Measurements from ENCODE around the gene GAGE12C.
"Not testable (repeated sequence)": the region's sequence is repeated elsewhere in the genome, so short reads cannot be mapped to it uniquely, and the experiment has no call there.

The GAGE12C gene, protein sequence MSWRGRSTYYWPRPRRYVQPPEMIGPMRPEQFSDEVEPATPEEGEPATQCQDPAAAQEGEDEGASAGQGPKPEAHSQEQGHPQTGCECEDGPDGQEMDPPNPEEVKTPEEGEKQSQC

DNA sequence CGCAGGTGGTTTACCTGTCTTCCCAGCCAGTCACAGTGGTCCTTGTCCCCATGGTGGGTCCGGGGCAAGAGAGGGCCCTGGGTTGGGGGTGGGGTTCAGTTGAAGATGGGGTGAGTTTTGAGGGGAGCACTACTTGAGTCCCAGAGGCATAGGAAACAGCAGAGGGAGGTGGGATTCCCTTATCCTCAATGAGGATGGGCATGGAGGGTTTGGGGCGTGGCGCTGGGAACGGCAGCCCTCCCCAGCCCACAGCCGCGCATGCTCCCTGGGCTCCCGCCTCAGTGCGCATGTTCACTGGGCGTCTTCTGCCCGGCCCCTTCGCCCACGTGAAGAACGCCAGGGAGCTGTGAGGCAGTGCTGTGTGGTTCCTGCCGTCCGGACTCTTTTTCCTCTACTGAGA, at the start of gene GAGE12C:
GAGE12C (plus strand) TSS at position 301 of the 400 bp plus-strand sequence. CDS start 1,155 bp downstream, outside the sequence.
- not testable (repeated sequence) for H3K27ac ChIP-seq (ENCODE audit: low read depth, low read length); H3K4me1 ChIP-seq (ENCODE audit: control insufficient read depth in 5 of 5, insufficient read depth in 5 of 5, low read length in 5 of 5); H3K36me3 ChIP-seq (ENCODE audit: control insufficient read depth in 5 of 5, insufficient read depth in 5 of 5, low read length in 5 of 5); H3K27me3 ChIP-seq (ENCODE audit: control insufficient read depth in 5 of 5, insufficient read depth in 4 of 5, low read length in 5 of 5); H3K9me3 ChIP-seq (ENCODE audit: control insufficient read depth in 5 of 5, low read length in 5 of 5); H3K4me3 ChIP-seq (ENCODE audit: low read depth in 1 of 5, low read length in 5 of 5); H3K9ac ChIP-seq (ENCODE audit: low read length in 5 of 5)

- H3K9me3 ChIP-seq (ENCODE audit: control insufficient read depth in 5 of 5, low read length in 5 of 5); H3K27ac ChIP-seq (ENCODE audit: low read depth, low read length); H3K27me3 ChIP-seq (ENCODE audit: control insufficient read depth in 5 of 5, insufficient read depth in 4 of 5, low read length in 5 of 5); H3K36me3 ChIP-seq (ENCODE audit: control insufficient read depth in 5 of 5, insufficient read depth in 5 of 5, low read length in 5 of 5); H3K4me1 ChIP-seq (ENCODE audit: control insufficient read depth in 5 of 5, insufficient read depth in 5 of 5, low read length in 5 of 5); H3K9ac ChIP-seq (ENCODE audit: low read length in 5 of 5); H3K4me3 ChIP-seq (ENCODE audit: low read depth in 1 of 5, low read length in 5 of 5): not testable (repeated sequence)
Observed at GRCh38 chrX:49541433-49541832, 9.5 kb downstream of the GAGE12C start, which contains the start of gene GAGE12D. Gene GAGE12D (plus strand): TSS chrX:49541733. CDS start chrX:49542888, 1,155 bp downstream.

DNA sequence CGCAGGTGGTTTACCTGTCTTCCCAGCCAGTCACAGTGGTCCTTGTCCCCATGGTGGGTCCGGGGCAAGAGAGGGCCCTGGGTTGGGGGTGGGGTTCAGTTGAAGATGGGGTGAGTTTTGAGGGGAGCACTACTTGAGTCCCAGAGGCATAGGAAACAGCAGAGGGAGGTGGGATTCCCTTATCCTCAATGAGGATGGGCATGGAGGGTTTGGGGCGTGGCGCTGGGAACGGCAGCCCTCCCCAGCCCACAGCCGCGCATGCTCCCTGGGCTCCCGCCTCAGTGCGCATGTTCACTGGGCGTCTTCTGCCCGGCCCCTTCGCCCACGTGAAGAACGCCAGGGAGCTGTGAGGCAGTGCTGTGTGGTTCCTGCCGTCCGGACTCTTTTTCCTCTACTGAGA, 19.0 kb downstream of the GAGE12C start, which contains the start of gene GAGE12E:
GAGE12E (plus strand) TSS at position 301 of the 400 bp plus-strand sequence. CDS start 1,155 bp downstream, outside the sequence.
- not testable (repeated sequence) for H3K4me3 ChIP-seq (ENCODE audit: low read depth in 1 of 5, low read length in 5 of 5); H3K9ac ChIP-seq (ENCODE audit: low read length in 5 of 5); H3K36me3 ChIP-seq (ENCODE audit: control insufficient read depth in 5 of 5, insufficient read depth in 5 of 5, low read length in 5 of 5); H3K27me3 ChIP-seq (ENCODE audit: control insufficient read depth in 5 of 5, insufficient read depth in 4 of 5, low read length in 5 of 5); H3K27ac ChIP-seq (ENCODE audit: low read depth, low read length); H3K4me1 ChIP-seq (ENCODE audit: control insufficient read depth in 5 of 5, insufficient read depth in 5 of 5, low read length in 5 of 5); H3K9me3 ChIP-seq (ENCODE audit: control insufficient read depth in 5 of 5, low read length in 5 of 5)

DNA sequence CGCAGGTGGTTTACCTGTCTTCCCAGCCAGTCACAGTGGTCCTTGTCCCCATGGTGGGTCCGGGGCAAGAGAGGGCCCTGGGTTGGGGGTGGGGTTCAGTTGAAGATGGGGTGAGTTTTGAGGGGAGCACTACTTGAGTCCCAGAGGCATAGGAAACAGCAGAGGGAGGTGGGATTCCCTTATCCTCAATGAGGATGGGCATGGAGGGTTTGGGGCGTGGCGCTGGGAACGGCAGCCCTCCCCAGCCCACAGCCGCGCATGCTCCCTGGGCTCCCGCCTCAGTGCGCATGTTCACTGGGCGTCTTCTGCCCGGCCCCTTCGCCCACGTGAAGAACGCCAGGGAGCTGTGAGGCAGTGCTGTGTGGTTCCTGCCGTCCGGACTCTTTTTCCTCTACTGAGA, 28.6 kb downstream of the GAGE12C start, which contains the start of gene GAGE12F:
GAGE12F (plus strand) TSS at position 301 of the 400 bp plus-strand sequence. CDS start 1,155 bp downstream, outside the sequence.
- H3K36me3 ChIP-seq (ENCODE audit: control insufficient read depth in 5 of 5, insufficient read depth in 5 of 5, low read length in 5 of 5); H3K27ac ChIP-seq (ENCODE audit: low read depth, low read length); H3K27me3 ChIP-seq (ENCODE audit: control insufficient read depth in 5 of 5, insufficient read depth in 4 of 5, low read length in 5 of 5); H3K4me1 ChIP-seq (ENCODE audit: control insufficient read depth in 5 of 5, insufficient read depth in 5 of 5, low read length in 5 of 5); H3K9me3 ChIP-seq (ENCODE audit: control insufficient read depth in 5 of 5, low read length in 5 of 5); H3K4me3 ChIP-seq (ENCODE audit: low read depth in 1 of 5, low read length in 5 of 5); H3K9ac ChIP-seq (ENCODE audit: low read length in 5 of 5): not testable (repeated sequence)

DNA sequence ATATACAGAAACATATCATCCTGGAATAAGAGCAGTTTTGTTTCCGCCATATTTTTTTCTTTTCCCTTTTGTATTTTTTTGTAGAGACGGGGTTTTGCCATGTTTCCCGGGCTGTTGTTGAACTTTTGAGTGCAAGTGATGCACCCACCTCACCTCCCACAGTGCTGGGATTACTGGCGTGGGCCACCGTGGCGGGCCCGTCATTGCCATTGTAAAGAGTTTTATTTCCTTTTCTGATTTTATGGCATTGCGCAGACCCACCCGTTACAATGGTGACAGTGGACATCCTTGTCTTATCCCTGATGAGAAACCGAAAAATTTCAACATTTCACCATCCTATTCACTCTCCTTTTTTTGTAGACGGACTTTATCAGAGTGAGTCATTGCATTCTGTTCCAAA, 36.8 kb downstream of the GAGE12C start:
- H3K27ac ChIP-seq (ENCODE audit: low read depth, low read length); H3K9me3 ChIP-seq (ENCODE audit: control insufficient read depth in 5 of 5, low read length in 5 of 5); H3K4me1 ChIP-seq (ENCODE audit: control insufficient read depth in 5 of 5, insufficient read depth in 5 of 5, low read length in 5 of 5); H3K9ac ChIP-seq (ENCODE audit: low read length in 5 of 5); H3K36me3 ChIP-seq (ENCODE audit: control insufficient read depth in 5 of 5, insufficient read depth in 5 of 5, low read length in 5 of 5); H3K4me3 ChIP-seq (ENCODE audit: low read depth in 1 of 5, low read length in 5 of 5); H3K27me3 ChIP-seq (ENCODE audit: control insufficient read depth in 5 of 5, insufficient read depth in 4 of 5, low read length in 5 of 5): not testable (repeated sequence)

DNA sequence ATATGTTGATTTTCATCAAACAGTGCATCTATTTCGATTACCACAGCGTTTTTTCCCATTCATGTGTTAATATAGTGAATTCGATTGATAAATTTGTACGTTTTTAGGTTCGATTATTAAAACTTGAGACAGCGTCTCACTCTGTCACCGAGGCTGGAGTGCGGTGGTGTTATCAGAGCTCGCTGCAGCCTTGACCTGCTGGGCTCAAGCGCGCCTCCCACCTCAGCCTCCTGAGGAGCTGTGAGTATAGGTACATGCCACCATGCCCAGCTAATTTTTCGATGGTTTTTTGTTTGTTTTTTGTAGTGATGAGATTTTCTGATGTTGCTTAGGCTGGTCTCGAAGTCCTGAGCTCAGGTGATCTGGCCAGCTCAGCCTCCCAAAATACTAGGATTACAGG, 37.2 kb downstream of the GAGE12C start:
- not testable (repeated sequence) for H3K4me3 ChIP-seq (ENCODE audit: low read depth in 1 of 5, low read length in 5 of 5); H3K27ac ChIP-seq (ENCODE audit: low read depth, low read length); H3K27me3 ChIP-seq (ENCODE audit: control insufficient read depth in 5 of 5, insufficient read depth in 4 of 5, low read length in 5 of 5); H3K36me3 ChIP-seq (ENCODE audit: control insufficient read depth in 5 of 5, insufficient read depth in 5 of 5, low read length in 5 of 5); H3K9me3 ChIP-seq (ENCODE audit: control insufficient read depth in 5 of 5, low read length in 5 of 5); H3K9ac ChIP-seq (ENCODE audit: low read length in 5 of 5); H3K4me1 ChIP-seq (ENCODE audit: control insufficient read depth in 5 of 5, insufficient read depth in 5 of 5, low read length in 5 of 5)

- H3K36me3 ChIP-seq (ENCODE audit: control insufficient read depth in 5 of 5, insufficient read depth in 5 of 5, low read length in 5 of 5); H3K9ac ChIP-seq (ENCODE audit: low read length in 5 of 5); H3K4me3 ChIP-seq (ENCODE audit: low read depth in 1 of 5, low read length in 5 of 5); H3K27ac ChIP-seq (ENCODE audit: low read depth, low read length); H3K4me1 ChIP-seq (ENCODE audit: control insufficient read depth in 5 of 5, insufficient read depth in 5 of 5, low read length in 5 of 5); H3K27me3 ChIP-seq (ENCODE audit: control insufficient read depth in 5 of 5, insufficient read depth in 4 of 5, low read length in 5 of 5); H3K9me3 ChIP-seq (ENCODE audit: control insufficient read depth in 5 of 5, low read length in 5 of 5): not testable (repeated sequence)
Observed at GRCh38 chrX:49570100-49570499, 38.1 kb downstream of the GAGE12C start, which contains the start of gene GAGE12G. Gene GAGE12G (plus strand): TSS chrX:49570400. CDS start chrX:49571555, 1,155 bp downstream.

DNA sequence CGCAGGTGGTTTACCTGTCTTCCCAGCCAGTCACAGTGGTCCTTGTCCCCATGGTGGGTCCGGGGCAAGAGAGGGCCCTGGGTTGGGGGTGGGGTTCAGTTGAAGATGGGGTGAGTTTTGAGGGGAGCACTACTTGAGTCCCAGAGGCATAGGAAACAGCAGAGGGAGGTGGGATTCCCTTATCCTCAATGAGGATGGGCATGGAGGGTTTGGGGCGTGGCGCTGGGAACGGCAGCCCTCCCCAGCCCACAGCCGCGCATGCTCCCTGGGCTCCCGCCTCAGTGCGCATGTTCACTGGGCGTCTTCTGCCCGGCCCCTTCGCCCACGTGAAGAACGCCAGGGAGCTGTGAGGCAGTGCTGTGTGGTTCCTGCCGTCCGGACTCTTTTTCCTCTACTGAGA, 47.7 kb downstream of the GAGE12C start, which contains the start of gene GAGE12H:
GAGE12H (plus strand) TSS at position 301 of the 400 bp plus-strand sequence. CDS start 1,155 bp downstream, outside the sequence.
- not testable (repeated sequence) for H3K4me1 ChIP-seq (ENCODE audit: control insufficient read depth in 5 of 5, insufficient read depth in 5 of 5, low read length in 5 of 5); H3K27me3 ChIP-seq (ENCODE audit: control insufficient read depth in 5 of 5, insufficient read depth in 4 of 5, low read length in 5 of 5); H3K4me3 ChIP-seq (ENCODE audit: low read depth in 1 of 5, low read length in 5 of 5); H3K9ac ChIP-seq (ENCODE audit: low read length in 5 of 5); H3K36me3 ChIP-seq (ENCODE audit: control insufficient read depth in 5 of 5, insufficient read depth in 5 of 5, low read length in 5 of 5); H3K27ac ChIP-seq (ENCODE audit: low read depth, low read length); H3K9me3 ChIP-seq (ENCODE audit: control insufficient read depth in 5 of 5, low read length in 5 of 5)
